SK-N-DZ (cell line): ENCODE data around the gene AUTS2.
A peak's percentile ranks its signal among the peaks of the same experiment; 100 is the strongest.

Experiments
- DNase-seq: peaks from one replicate; pipeline ENCODE4 v3.0.0-alpha.2; 2015; ENCODE audit warnings: low spot score

The AUTS2 gene

GRCh38 chr7:70620333-70621055, 1022.2 kb downstream of the AUTS2 start:
- DNase-seq: no peak

DNA sequence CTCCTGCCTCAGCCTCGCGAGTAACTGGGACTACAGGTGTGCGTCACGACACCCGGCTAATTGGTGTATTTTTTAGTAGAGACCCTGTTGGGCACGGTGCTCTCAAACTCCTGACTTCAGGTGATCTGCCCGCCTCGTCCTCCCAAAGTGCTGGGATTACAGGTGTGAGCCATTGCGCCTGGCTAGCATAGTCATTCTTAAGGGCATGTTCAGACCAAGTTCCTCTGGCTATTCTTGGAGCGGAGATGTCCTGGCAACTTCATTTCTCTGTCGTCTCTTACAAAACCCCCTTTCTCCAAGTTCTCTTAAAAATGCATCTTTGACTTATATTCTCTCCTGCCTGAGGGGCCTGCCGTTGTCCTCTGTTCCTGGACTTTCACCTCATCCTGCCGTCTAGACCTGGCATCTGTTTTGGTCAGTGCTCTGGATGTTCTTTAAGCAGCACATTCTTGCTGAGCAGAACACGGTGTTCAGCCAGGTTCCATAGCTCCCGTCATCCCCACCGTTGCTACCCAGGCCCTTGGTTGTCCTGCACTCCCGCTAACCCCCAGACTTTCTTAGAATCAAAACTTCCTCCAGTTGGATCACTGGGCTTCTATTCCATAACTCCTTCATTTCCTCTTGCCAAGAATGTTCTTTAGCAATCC, 1023.8 kb downstream of the AUTS2 start:
- no peak for DNase-seq

- DNase-seq: no peak
These were observed 1024.7 kb downstream of the AUTS2 start for GRCh38 chr7:70622936-70623335.

DNA sequence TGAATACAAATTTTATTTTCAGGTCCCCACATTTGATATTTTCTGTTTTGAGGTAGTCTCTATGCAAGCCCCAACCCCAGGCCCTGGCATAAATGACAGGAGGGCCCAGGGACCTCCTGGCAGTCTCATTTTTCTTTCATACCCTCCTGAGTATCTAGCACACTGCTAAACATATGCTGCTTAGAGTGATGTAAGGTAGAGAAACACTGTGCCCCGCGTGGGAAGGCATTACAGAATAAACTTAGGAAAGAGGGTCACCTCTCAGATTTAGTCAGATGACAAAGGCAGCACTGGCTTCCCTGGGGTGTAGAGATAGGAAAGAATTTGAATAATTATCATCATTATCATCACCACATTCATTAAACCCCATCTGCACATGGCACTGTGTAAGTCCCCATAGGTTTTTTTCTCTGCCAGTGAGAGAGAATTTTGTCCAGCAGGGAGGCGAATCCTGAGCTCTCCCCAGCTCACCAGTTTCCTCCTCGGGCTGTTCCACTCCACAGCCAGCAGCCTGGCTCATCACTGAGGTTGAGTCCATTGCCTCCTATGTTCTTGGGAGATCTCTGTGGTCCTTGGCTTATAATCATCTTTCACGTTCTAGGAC, 1026.3 kb downstream of the AUTS2 start:
- DNase-seq: no peak

DNA sequence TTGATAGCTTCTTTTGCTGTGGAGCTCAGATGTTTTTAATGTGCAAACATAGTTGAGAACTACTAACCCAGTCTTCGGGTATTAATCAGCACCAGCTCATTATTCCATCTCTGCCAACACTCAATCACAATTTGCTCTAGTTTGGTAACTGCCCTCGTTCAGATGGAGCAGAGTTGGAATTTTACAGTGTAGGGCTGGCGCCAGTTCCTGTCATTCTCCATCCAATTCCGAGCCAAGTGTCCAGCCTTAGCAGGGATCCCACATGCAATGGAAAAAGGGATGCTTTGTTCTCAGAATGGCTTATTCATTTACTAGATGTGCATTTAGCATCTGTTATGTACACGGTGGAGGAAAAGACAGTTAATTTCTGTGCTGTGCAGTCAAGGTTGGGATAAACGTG, 1029.2 kb downstream of the AUTS2 start:
- DNase-seq: no peak

- DNase-seq: peak; percentile 43
These were observed 1032.2 kb downstream of the AUTS2 start for GRCh38 chr7:70630440-70630817.

DNA sequence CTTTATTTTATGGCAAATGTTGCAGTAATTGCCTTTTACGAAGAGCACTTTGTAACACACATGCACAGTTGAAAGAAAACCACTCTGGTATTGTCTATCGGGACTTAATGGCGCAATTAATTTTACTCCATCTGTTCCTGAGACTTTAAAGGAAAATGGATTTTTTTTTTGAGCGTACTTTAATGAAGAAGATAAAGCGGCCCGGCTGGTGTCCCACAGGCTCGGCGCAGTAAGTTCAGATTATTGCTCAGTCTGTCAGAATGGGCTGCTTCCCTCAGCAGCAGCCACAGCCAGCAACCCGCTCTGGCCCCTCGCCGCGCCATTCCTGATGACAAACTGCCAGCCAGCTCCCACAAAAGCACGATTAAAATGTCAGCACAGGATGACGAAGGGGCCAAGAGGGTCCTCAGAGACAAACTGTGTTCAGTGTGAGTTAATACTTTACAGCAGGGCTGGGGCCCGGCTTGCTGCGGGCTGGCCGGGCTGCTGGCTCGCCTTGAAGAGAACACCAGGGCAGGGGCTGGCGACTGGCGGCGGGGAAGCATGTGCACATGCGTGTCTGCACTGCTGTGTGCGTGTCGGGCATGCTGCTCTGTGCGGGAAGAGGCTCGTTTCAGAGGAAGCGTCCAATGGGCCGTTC, 1032.7 kb downstream of the AUTS2 start:
- DNase-seq: peak; percentile 53

GRCh38 chr7:70631718-70632117, 1033.4 kb downstream of the AUTS2 start:
- no peak for DNase-seq

- DNase-seq: no peak
These were observed 1034.1 kb downstream of the AUTS2 start for GRCh38 chr7:70632400-70632799.

DNA sequence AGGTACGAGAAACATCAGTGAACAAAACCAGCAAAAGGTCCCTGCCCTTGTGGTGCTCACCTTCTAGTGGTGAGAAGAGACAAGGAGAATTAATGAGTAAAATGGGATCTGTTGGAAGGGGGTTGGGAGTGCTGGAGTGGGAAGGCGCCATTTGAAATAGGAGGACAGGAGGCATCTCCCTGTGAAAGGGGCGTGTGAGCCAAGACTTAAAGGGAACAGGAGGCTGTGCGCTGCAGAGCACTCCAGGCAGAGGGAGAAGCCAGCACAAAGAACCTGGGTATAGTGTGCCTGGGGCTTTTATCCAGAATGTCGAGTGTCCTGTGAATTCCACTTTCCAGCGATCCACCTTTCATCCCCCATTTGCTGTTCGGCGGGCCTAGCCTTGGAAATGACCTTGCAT, 1035.8 kb downstream of the AUTS2 start:
- no peak for DNase-seq

DNA sequence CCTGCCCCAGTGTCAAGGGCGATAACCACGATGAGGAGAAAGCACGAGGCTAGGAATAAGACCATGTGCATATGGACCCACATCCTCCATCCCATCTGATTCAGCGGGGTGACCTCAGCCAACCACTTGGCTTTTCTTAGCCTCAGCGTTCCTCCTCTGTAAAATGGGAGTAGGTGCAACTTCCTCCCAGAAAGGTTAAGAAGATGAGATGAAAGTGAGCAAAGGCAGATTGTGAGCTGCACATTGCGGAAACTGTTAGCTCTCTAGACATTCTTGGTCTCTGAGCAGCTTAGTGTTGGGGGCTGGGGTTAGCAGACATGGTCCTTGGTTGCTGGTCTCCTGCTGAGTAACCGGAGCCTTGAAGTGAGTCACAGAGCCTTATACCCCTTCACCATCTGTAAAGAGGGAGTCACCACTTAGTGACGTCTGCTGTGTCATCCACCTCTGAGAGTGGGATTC, 1036.4 kb downstream of the AUTS2 start:
- no peak for DNase-seq

- DNase-seq: no peak
These were observed 1037.4 kb downstream of the AUTS2 start for GRCh38 chr7:70635633-70636032.

- no peak for DNase-seq
These were observed 1037.9 kb downstream of the AUTS2 start for GRCh38 chr7:70636169-70636568.

DNA sequence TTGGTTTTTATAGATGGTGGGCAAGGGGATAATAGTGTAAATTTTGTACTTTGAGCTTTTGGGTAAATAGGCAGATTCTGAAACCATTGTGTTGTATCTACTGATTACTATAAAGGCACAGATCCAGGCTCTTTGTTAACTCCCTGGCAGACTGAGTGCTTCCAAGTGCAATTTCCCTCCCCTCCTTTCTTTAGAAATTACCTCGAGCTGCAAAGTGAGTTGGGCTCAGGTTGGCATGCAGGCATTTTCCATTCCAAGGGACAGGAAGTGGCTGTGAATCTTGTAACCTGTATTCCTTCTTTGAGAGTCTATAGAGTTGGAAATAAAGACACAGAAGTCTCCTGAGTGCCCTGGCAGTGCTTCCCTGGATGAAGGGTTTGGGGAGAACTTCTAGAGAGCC, 1039.5 kb downstream of the AUTS2 start:
- DNase-seq: no peak

- no peak for DNase-seq
These were observed 1040.2 kb downstream of the AUTS2 start for GRCh38 chr7:70638158-70639107.

- no peak for DNase-seq
These were observed 1042.1 kb downstream of the AUTS2 start for GRCh38 chr7:70640266-70640833.

DNA sequence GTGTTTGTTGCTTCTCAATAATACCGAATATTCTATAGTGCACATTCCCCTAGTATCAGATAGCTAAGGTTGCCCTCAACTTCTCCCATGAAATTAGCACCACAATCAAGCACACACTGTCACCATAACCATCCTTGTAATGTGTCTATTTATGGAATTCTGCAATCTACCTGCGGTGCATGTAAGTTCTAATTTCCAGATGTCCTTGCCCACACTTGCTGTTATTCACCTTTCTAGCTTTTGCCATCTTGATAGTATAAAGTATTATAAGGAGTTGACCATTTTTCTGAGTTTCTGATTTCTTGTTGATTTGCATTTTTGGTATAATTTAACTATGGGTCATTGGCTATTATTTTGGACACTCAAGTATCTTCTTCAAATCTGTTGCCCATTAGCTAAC, 1043.6 kb downstream of the AUTS2 start:
- DNase-seq: no peak

GRCh38 chr7:70645279-70645678, 1047.0 kb downstream of the AUTS2 start:
- no peak for DNase-seq

GRCh38 chr7:70645876-70646351, 1047.6 kb downstream of the AUTS2 start:
- DNase-seq: peak; percentile 83

GRCh38 chr7:70646536-70647248, 1048.4 kb downstream of the AUTS2 start:
- DNase-seq: no peak
